ENCODE results near the gene TGM1. TPM values are rescaled to one million over a fixed set of nuclear protein-coding genes. Genes with fewer than 3 reads are reported as not detected.

TGM1 gene
- polyA plus RNA-seq, 1 of the 3 experiments (the other 2 are of a cell fraction): 2.7 TPM

GRCh38 chr14:24271834-24272263 is 8.9 kb upstream of the TGM1 start:
- TF ChIP-seq ELF1 (IDR thresholded peaks at IDR 0.05) (no peak), REST (IDR thresholded peaks at IDR 0.05; ENCODE audit: low read depth, low read length) (no peak), MEF2A (IDR thresholded peaks at IDR 0.05; ENCODE audit: borderline replicate concordance, low read depth) (no peak), RAD21 (IDR thresholded peaks at IDR 0.05; ENCODE audit: low read length) (no peak), USF1 (IDR thresholded peaks at IDR 0.05; ENCODE audit: borderline replicate concordance, low read depth) (no peak), MAX (IDR thresholded peaks at IDR 0.05; ENCODE audit: low read depth) (no peak)
- Histone ChIP-seq H4K20me1 (ENCODE audit: insufficient read depth) (no peaks in the 10 kb centered on the region), H3K4me3 (ENCODE audit: low read depth in 2 of 2, low read length in 1 of 2) (peak overlapping the region; percentile 82 to 83), H3F3A (replicated peaks; ENCODE audit: insufficient read depth) (no peaks in the 10 kb centered on the region), H3K9me3 (no peaks in the 10 kb centered on the region), H3K27ac (ENCODE audit: low read depth in 2 of 2, low read length in 1 of 2) (peak overlapping the region in 1 of 2 experiments; percentile 26; a peak in 1 of 4 replicates), H3K9me2 (no peaks in the 10 kb centered on the region), H2AFZ (ENCODE audit: low read depth) (peak overlapping the region; percentile 96), H3K9ac (peak overlapping the region; percentile 97), H3K36me3 (replicated peaks in 1 of 2; ENCODE audit: control insufficient read depth in 1 of 2, insufficient read depth in 2 of 2, low read length in 1 of 2) (peaks cover 0 to 17% of the 10 kb centered on the region in 2 experiments), H3K4me1 (ENCODE audit: control insufficient read depth in 1 of 2, insufficient read depth in 2 of 2, low read depth in 1 of 2, low read length in 1 of 2) (peaks cover 6 to 10% of the 10 kb centered on the region in 2 experiments; a peak in 2 of 4 replicates), H3K4me2 (peak overlapping the region; percentile 88), H3K27me3 (ENCODE audit: insufficient read depth) (no peaks in the 10 kb centered on the region), H3K79me2 (ENCODE audit: insufficient read depth) (no peaks in the 10 kb centered on the region; the same call in 1 of the 2 replicates)
- DNase-seq: no peak
- 1% methylated on average over 3 of the region's 3 CpGs for WGBS (ENCODE audit: low lambda C conversion rate)
- POLR2A ChIA-PET: interaction anchor here (0.6 to 1.7 kb wide), 12 partner anchors 9 to 1200 kb away, joined by 3 to 23 read pairs (median 4); partner anchors contain the start of genes CHMP4A, DHRS1, NOP9 and TINF2
- CTCF ChIA-PET: interaction anchor here (0.5 to 4.9 kb wide), 10 partner anchors 10 to 57 kb away, joined by 3 to 37 read pairs (median 4); partner anchors contain the start of genes CIDEB and TINF2

GRCh38 chr14:24271134-24271833 is 8.3 kb upstream of the TGM1 start, which contains the start of gene RABGGTA:
RABGGTA (minus strand) TSS chr14:24271597; CDS start chr14:24271115, 482 bp downstream.
- peak within 1 kb of the TSS; percentile 97 for H3K9ac ChIP-seq
- peak within 1 kb of the TSS; percentile 88 for H3K4me2 ChIP-seq
- DNase-seq: peak; percentile 97
- peaks cover 0 to 22% of the 10 kb centered on the region in 2 experiments for H3K36me3 ChIP-seq (replicated peaks in 1 of 2; ENCODE audit: control insufficient read depth in 1 of 2, insufficient read depth in 2 of 2, low read length in 1 of 2)
- POLR2A ChIA-PET: interaction anchor here (0.7 to 1.7 kb wide), 13 partner anchors 9 to 157 kb away, joined by 3 to 23 read pairs (median 4); partner anchors contain the start of genes CHMP4A, DHRS1, MDP1 and NOP9
- H3K4me3 ChIP-seq (ENCODE audit: low read depth in 2 of 2, low read length in 1 of 2): peak within 1 kb of the TSS; percentile 82 to 83
- H2AFZ ChIP-seq (ENCODE audit: low read depth): peak within 1 kb of the TSS; percentile 96
- no peaks in the 10 kb centered on the region for H3F3A ChIP-seq (replicated peaks; ENCODE audit: insufficient read depth)
- H3K27me3 ChIP-seq (ENCODE audit: insufficient read depth): no peaks in the 10 kb centered on the region
- no peaks in the 10 kb centered on the region for H3K9me2 ChIP-seq
- H3K79me2 ChIP-seq (ENCODE audit: insufficient read depth): no peaks in the 10 kb centered on the region; the same call in 1 of the 2 replicates
- WGBS (ENCODE audit: low lambda C conversion rate): 4% methylated on average over 13 of the region's 61 CpGs
- peaks cover 6 to 10% of the 10 kb centered on the region in 2 experiments; a peak in 2 of 4 replicates for H3K4me1 ChIP-seq (ENCODE audit: control insufficient read depth in 1 of 2, insufficient read depth in 2 of 2, low read depth in 1 of 2, low read length in 1 of 2)
- no peaks in the 10 kb centered on the region for H4K20me1 ChIP-seq (ENCODE audit: insufficient read depth)
- CTCF ChIA-PET: interaction anchor here (0.5 to 4.9 kb wide), 14 partner anchors 8 to 57 kb away, joined by 3 to 37 read pairs (median 4); partner anchors contain the start of genes CIDEB and TINF2
- H3K27ac ChIP-seq (ENCODE audit: low read depth in 2 of 2, low read length in 1 of 2): peak within 1 kb of the TSS; percentile 87 to 95
- H3K9me3 ChIP-seq: no peaks in the 10 kb centered on the region
- TF ChIP-seq PBX3 (IDR thresholded peaks at IDR 0.05) (peak; percentile 94), ELF1 (IDR thresholded peaks at IDR 0.05) (peak; percentile 59), TAF1 (IDR thresholded peaks at IDR 0.05; ENCODE audit: borderline replicate concordance, low read depth, low read length) (peak; percentile 84), REST (IDR thresholded peaks at IDR 0.05; ENCODE audit: low read depth, low read length) (0 out of 2 replicates have a peak, but pooled peaks have one; percentile 44), TEAD4 (IDR thresholded peaks at IDR 0.05; ENCODE audit: borderline replicate concordance, insufficient read depth) (no peak), GABPA (IDR thresholded peaks at IDR 0.05; ENCODE audit: low read depth) (peak; percentile 68), SIN3A (IDR thresholded peaks at IDR 0.05; ENCODE audit: borderline replicate concordance, low read depth, low read length) (no peak; the same call in 1 of the 2 replicates), RFX5 (IDR thresholded peaks at IDR 0.05; ENCODE audit: low read length) (peak; percentile 55; the same call in 1 of the 2 replicates), EP300 (IDR thresholded peaks at IDR 0.05; ENCODE audit: borderline replicate concordance in 1 of 2, low read depth in 1 of 2, low read length in 1 of 2) (peak in 1 of 2 experiments; percentile 62; a peak in 2 of 4 replicates), MAX (IDR thresholded peaks at IDR 0.05; ENCODE audit: low read depth) (peak; percentile 84)

Data from SK-N-SH (cell line).